ENCODE data around the gene FEM1C. TPM values are rescaled to one million over a fixed set of nuclear protein-coding genes. Genes with fewer than 3 reads are reported as not detected.
A peak's percentile ranks its signal among the peaks of the same experiment; 100 is the strongest.
"Not testable (repeated sequence)": the region's sequence is repeated elsewhere in the genome, so short reads cannot be mapped to it uniquely, and the experiment has no call there.

The FEM1C gene
- total RNA-seq, 2 experiments from 2014 or later: 15.8 to 15.9 TPM

DNA sequence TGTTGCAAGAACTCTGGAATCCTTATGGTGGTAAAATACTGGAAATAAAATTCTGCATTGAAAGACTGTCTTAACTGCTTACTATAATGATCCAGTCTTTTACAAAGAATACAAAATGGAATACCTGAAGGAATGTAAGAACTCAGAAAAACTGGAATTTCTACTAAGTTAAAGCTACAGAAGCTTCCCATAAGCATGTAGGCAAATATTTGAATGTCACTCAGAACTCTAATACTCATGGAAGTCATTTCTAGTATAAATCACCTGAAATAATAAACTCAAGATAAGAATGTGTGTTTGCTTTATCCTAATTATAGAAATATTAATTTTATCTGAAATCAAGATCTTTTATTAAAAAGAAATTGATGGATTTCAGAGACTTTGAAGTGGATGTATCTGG lies 54.8 kb downstream of the FEM1C start:
- H3K4me1 Mint-ChIP-seq: peaks cover 20% of the 10 kb centered on the region
- ChIA-PET CTCF (no interaction called here), POLR2A (no interaction called here)
- no peaks in the 10 kb centered on the region for H3K9me3 Mint-ChIP-seq (ENCODE audit: low read depth)
- intact Hi-C loops (cut with DNase I, micrococcal nuclease): no loop called here
- H3K4me3 Mint-ChIP-seq: no peak overlapping the region
- no peak overlapping the region for H3K27ac Mint-ChIP-seq
- DNase-seq: no peak
- ATAC-seq: no peak
- H3K27me3 Mint-ChIP-seq: peaks cover 20% of the 10 kb centered on the region
- no peaks in the 10 kb centered on the region for H3K36me3 Mint-ChIP-seq (ENCODE audit: low read depth)

DNA sequence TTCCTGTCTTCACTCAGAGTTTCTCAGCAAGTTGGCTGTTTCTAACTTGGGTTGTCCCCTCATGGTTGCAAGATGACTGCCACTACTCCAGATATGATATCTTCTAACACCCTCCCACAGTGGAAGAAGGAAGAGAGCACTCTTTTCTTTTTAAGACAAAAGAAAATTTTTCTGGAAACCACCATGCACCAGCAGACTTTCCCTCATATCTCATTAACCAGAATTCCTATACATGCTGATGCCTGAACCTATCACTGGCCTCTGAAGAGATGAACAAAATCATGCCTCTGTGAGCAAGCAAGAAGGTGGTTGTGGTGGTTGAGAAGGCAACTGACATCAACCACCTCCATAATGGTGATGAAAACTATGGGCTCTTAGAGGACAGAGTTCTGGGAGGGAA lies 56.8 kb downstream of the FEM1C start:
- H3K4me1 Mint-ChIP-seq: peaks cover 28% of the 10 kb centered on the region
- no peak overlapping the region for H3K27ac Mint-ChIP-seq
- H3K36me3 Mint-ChIP-seq (ENCODE audit: low read depth): no peaks in the 10 kb centered on the region
- H3K27me3 Mint-ChIP-seq: peaks cover 9% of the 10 kb centered on the region
- H3K4me3 Mint-ChIP-seq: no peak overlapping the region
- ChIA-PET CTCF (interaction anchor here (0.6 to 0.7 kb wide), 2 partner anchors 20 to 174 kb away, joined by 3 to 4 read pairs; no protein-coding TSS in a partner anchor), POLR2A (interaction anchor here (1.0 kb wide), 1 partner anchor 27 kb away, joined by 4 read pairs; no protein-coding TSS in a partner anchor)
- H3K9me3 Mint-ChIP-seq (ENCODE audit: low read depth): no peaks in the 10 kb centered on the region
- DNase-seq (peak; percentile 45), ATAC-seq (peak; percentile 94)
- intact Hi-C loops (cut with DNase I, micrococcal nuclease): loop anchor here (1.0 kb wide), 1 partner anchor 27 kb away; no protein-coding TSS in a partner anchor

DNA sequence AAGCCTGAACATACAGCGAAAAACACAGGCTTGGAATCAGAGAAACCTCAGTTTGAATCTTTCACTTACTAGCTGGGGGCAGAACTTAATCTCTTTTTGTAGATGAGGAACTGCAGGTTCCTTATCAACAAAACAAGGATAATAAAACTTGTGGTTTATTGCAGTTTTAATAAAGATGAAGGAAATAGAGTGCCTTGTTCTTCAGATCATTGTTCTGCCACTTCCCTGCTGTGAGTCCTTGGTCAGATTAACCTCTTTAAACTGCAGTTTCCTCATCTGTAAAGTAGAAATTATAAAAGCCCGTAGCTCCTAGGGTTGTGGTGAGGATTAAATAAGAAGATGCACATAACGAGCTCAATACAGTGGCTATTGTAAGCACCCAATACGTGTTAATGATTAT lies 57.4 kb downstream of the FEM1C start:
- CTCF ChIA-PET: no interaction called here
- Mint-ChIP-seq H3K4me3 (no peak overlapping the region), H3K9me3 (ENCODE audit: low read depth) (no peaks in the 10 kb centered on the region), H3K27me3 (peaks cover 6% of the 10 kb centered on the region), H3K36me3 (ENCODE audit: low read depth) (no peaks in the 10 kb centered on the region), H3K27ac (no peak overlapping the region), H3K4me1 (peaks cover 28% of the 10 kb centered on the region)
- intact Hi-C loops (cut with DNase I, micrococcal nuclease): loop anchor here (1.0 kb wide), 1 partner anchor 27 kb away; no protein-coding TSS in a partner anchor
- DNase-seq (no peak), ATAC-seq (no peak)
- POLR2A ChIA-PET: no interaction called here

DNA sequence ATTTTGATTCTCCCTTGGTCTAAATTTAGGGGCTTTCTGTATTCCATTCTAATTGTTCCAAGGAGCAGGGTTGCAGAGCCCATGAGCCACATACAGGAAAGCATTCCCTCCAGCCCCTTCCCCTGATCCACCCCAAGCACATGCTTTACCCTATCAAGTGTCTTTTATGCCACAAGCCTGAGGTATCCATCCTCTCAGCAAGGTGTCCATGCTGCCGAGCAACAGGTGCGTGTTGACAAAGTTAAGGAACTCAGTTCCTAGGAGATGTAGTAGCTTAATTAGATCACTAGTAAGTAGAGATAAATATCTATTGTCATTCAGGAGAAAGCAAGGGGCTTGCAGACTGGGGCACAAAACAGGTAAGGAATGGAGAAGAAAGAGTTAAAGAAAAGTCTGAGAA lies 57.8 kb downstream of the FEM1C start:
- Mint-ChIP-seq H3K9me3 (ENCODE audit: low read depth) (no peaks in the 10 kb centered on the region), H3K4me1 (peaks cover 28% of the 10 kb centered on the region), H3K27me3 (peaks cover 9% of the 10 kb centered on the region), H3K4me3 (no peak overlapping the region), H3K36me3 (ENCODE audit: low read depth) (no peaks in the 10 kb centered on the region), H3K27ac (no peak overlapping the region)
- POLR2A ChIA-PET: no interaction called here
- intact Hi-C loops (cut with DNase I, micrococcal nuclease): loop anchor here (1.0 kb wide), 1 partner anchor 26 kb away; no protein-coding TSS in a partner anchor
- ATAC-seq (no peak), DNase-seq (no peak)
- CTCF ChIA-PET: interaction anchor here (1.0 kb wide), 1 partner anchor 10 kb away, joined by 3 read pairs; no protein-coding TSS in a partner anchor

DNA sequence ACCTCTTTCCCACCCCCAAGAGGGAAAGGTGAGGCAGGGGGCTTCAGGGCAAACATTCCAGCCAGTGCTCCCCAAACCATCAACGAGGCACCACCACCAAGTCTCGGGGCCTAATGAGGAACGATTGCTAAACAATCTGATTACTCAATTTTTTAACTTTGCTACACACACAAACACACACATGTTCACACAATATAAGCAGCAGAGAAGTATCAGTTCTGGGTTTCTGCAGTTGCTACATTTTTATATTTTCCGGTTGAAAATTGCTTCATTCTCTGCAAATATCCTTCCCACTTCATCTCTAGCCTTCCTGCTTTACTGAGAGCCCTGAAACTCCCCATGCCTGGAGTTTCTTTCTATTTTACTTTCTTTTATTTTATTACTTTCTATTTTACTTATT lies 60.2 kb downstream of the FEM1C start:
- H3K9me3 Mint-ChIP-seq (ENCODE audit: low read depth): no peaks in the 10 kb centered on the region
- DNase-seq (no peak), ATAC-seq (no peak)
- POLR2A ChIA-PET: no interaction called here
- CTCF ChIA-PET: no interaction called here
- H3K27me3 Mint-ChIP-seq: peaks cover 20% of the 10 kb centered on the region
- H3K4me1 Mint-ChIP-seq: peaks cover 28% of the 10 kb centered on the region
- H3K4me3 Mint-ChIP-seq: no peak overlapping the region
- H3K36me3 Mint-ChIP-seq (ENCODE audit: low read depth): no peaks in the 10 kb centered on the region
- H3K27ac Mint-ChIP-seq: no peak overlapping the region
- intact Hi-C loops (cut with DNase I, micrococcal nuclease): no loop called here

DNA sequence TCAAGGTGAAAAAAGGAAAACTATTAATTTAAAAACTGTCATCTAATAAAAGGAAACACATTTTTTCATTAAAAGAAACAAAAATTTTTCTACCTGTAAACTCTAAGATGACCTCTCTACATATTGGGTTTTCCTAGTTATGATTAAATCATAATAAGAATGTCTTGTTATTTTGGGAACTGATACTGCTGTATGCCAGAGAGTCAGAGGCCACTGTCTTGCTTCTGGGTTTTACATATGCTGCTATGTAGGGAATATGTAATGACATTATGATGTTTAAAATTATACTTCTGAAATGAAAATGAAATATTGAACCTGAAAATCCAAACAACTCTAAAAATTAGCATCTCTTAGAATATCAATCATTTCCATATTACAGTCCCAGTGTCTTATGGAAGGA lies 63.7 kb downstream of the FEM1C start:
- ChIA-PET CTCF (interaction anchor here (0.7 kb wide), 2 partner anchors 123 to 1000 kb away, joined by 3 to 4 read pairs; no protein-coding TSS in a partner anchor), POLR2A (no interaction called here)
- peaks cover 8% of the 10 kb centered on the region for H3K4me1 Mint-ChIP-seq
- ATAC-seq (no peak), DNase-seq (no peak)
- H3K9me3 Mint-ChIP-seq (ENCODE audit: low read depth): no peaks in the 10 kb centered on the region
- intact Hi-C loops (cut with DNase I, micrococcal nuclease): no loop called here
- no peaks in the 10 kb centered on the region for H3K36me3 Mint-ChIP-seq (ENCODE audit: low read depth)
- peaks cover 39% of the 10 kb centered on the region for H3K27me3 Mint-ChIP-seq
- H3K27ac Mint-ChIP-seq: no peak overlapping the region
- no peak overlapping the region for H3K4me3 Mint-ChIP-seq

DNA sequence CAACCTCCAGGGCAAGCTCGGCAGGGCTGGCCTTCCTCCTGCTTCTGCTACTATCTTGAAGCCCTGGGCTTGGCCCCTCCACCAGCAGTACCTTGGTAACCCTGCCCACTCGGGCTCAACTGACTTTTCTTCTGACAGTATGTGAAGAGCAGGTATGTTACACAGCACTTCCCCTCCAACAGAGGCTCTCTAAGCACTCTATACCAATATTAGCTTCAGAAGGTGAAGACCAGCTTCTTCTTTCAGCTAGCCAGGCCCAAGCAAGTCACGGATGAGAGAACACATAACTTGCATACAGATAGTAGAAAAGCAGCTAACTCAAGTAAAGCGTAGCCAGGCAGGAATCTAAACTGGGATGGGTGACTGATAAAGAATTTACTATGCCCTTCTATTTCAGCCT lies 64.3 kb downstream of the FEM1C start:
- H3K9me3 Mint-ChIP-seq (ENCODE audit: low read depth): no peaks in the 10 kb centered on the region
- peaks cover 8% of the 10 kb centered on the region for H3K4me1 Mint-ChIP-seq
- CTCF ChIA-PET: interaction anchor here (0.7 kb wide), 2 partner anchors 123 to 1000 kb away, joined by 3 to 4 read pairs; no protein-coding TSS in a partner anchor
- DNase-seq: no peak
- H3K27ac Mint-ChIP-seq: no peak overlapping the region
- POLR2A ChIA-PET: no interaction called here
- intact Hi-C loops (cut with DNase I, micrococcal nuclease): no loop called here
- no peak for ATAC-seq
- H3K27me3 Mint-ChIP-seq: peaks cover 39% of the 10 kb centered on the region
- no peak overlapping the region for H3K4me3 Mint-ChIP-seq
- no peaks in the 10 kb centered on the region for H3K36me3 Mint-ChIP-seq (ENCODE audit: low read depth)

DNA sequence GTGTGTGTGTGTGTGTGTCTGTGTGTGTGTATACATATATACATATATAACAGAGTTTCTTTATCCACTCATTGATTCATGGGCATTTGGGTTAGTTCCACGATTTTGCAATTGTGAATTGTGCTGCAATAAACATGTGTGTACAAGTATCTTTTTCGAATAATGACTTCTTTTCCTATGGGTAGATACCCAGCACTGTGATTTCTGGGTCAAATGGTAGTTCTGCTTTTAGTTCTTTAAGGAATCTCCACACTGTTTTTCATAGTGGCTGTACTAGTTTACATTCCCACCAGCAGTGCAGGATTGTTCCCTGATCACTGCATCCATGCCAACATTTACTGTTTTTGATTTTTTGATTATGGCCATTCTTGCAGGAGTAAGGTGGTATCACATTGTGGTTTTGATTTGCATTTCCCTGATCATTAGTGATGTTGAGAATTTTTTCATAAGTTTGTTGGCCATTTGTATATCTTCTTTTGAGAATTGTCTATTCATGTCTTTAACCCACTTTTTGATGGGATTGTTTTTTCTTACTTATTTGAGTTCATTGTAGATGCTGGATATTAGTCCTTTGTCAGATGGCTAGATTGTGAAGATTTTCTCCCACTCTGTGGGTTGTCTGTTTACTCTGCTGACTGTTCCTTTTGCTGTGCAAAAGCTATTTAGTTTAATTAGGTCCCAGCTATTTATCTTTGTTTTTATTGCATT lies 65.3 kb downstream of the FEM1C start:
- POLR2A ChIA-PET; H3K4me3 Mint-ChIP-seq; H3K27ac Mint-ChIP-seq; H3K36me3 Mint-ChIP-seq (ENCODE audit: low read depth); ATAC-seq; intact Hi-C loops (cut with DNase I, micrococcal nuclease); DNase-seq; H3K4me1 Mint-ChIP-seq; H3K9me3 Mint-ChIP-seq (ENCODE audit: low read depth); CTCF ChIA-PET: not testable (repeated sequence)
- H3K27me3 Mint-ChIP-seq: peaks cover 39% of the 10 kb centered on the region

DNA sequence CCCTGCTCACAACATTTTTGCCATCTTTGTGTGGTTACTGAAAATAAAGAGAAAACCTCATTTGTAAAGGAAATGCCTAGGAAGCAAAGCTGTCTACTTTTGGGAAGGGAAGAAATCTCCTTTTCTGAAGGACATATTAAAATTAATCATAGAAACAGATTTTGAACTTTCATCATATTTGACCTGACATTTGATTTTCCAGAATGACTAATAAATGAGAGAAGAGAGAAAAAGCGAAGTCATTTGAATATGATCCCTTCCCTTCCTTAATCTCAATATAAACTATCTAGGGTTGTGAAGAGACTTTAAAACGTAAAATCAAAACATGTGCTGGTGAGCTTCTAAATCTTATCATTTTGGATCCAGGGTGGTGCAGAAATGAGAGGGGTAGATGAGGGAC lies 66.3 kb downstream of the FEM1C start:
- CTCF ChIA-PET: interaction anchor here (0.8 to 0.9 kb wide), 3 partner anchors 57 to 143 kb away, joined by 3 read pairs; no protein-coding TSS in a partner anchor
- Mint-ChIP-seq H3K36me3 (ENCODE audit: low read depth) (no peaks in the 10 kb centered on the region), H3K4me3 (no peak overlapping the region), H3K4me1 (no peaks in the 10 kb centered on the region), H3K27ac (no peak overlapping the region), H3K9me3 (ENCODE audit: low read depth) (no peaks in the 10 kb centered on the region), H3K27me3 (peaks cover 39% of the 10 kb centered on the region)
- POLR2A ChIA-PET: no interaction called here
- intact Hi-C loops (cut with DNase I, micrococcal nuclease): no loop called here
- no peak for ATAC-seq
- no peak for DNase-seq

DNA sequence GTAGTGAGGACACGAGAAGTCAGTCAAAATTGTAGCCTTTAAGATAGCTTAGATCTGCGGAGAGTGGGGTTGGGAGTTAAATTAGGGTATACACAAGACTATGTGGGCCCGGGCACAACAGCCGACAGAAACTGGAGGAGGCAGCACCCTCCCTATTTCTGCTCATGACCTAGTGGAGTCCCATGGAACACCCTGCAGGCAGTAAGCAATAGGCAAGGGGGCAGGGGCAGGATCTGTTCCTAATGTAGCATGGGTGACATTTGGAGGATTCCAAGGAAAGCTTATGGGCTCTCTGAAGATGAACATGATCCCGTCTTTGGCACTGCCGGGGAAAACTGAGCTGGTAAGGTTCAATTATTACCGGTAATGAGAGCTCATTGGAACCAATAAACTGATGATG lies 67.0 kb downstream of the FEM1C start:
- H3K36me3 Mint-ChIP-seq (ENCODE audit: low read depth): no peaks in the 10 kb centered on the region
- H3K27me3 Mint-ChIP-seq: peaks cover 37% of the 10 kb centered on the region
- H3K9me3 Mint-ChIP-seq (ENCODE audit: low read depth): no peaks in the 10 kb centered on the region
- intact Hi-C loops (cut with DNase I, micrococcal nuclease): no loop called here
- H3K27ac Mint-ChIP-seq: no peak overlapping the region
- H3K4me3 Mint-ChIP-seq: no peak overlapping the region
- no peaks in the 10 kb centered on the region for H3K4me1 Mint-ChIP-seq
- ATAC-seq (no peak), DNase-seq (no peak)
- POLR2A ChIA-PET: no interaction called here
- CTCF ChIA-PET: interaction anchor here (0.8 to 1.4 kb wide), 5 partner anchors 9 to 169 kb away, joined by 3 to 4 read pairs (median 3); no protein-coding TSS in a partner anchor

DNA sequence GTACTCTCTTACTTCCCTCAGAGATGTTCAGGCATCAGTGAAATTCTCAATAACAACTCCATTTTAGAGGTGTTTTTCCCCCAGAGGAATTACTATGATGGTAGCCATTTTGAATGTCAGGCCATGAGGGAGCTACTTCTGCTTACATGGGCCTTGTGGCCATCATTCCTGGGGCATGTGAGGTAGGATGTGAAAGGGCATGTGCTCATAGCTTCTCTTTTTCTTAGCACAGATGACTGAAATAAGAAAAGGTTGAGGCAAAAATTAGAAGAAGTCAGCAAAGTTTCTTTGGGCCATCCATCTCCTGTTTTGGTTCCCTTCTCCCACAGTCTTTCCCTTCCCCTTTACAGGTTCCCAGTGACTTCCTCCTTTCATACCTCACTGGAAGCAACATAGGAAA lies 68.8 kb downstream of the FEM1C start:
- H3K27me3 Mint-ChIP-seq: peaks cover 30% of the 10 kb centered on the region
- H3K27ac Mint-ChIP-seq: no peak overlapping the region
- H3K36me3 Mint-ChIP-seq (ENCODE audit: low read depth): no peaks in the 10 kb centered on the region
- intact Hi-C loops (cut with DNase I, micrococcal nuclease): no loop called here
- ChIA-PET POLR2A (no interaction called here), CTCF (no interaction called here)
- ATAC-seq (no peak), DNase-seq (no peak)
- H3K9me3 Mint-ChIP-seq (ENCODE audit: low read depth): no peaks in the 10 kb centered on the region
- H3K4me1 Mint-ChIP-seq: no peaks in the 10 kb centered on the region
- no peak overlapping the region for H3K4me3 Mint-ChIP-seq

DNA sequence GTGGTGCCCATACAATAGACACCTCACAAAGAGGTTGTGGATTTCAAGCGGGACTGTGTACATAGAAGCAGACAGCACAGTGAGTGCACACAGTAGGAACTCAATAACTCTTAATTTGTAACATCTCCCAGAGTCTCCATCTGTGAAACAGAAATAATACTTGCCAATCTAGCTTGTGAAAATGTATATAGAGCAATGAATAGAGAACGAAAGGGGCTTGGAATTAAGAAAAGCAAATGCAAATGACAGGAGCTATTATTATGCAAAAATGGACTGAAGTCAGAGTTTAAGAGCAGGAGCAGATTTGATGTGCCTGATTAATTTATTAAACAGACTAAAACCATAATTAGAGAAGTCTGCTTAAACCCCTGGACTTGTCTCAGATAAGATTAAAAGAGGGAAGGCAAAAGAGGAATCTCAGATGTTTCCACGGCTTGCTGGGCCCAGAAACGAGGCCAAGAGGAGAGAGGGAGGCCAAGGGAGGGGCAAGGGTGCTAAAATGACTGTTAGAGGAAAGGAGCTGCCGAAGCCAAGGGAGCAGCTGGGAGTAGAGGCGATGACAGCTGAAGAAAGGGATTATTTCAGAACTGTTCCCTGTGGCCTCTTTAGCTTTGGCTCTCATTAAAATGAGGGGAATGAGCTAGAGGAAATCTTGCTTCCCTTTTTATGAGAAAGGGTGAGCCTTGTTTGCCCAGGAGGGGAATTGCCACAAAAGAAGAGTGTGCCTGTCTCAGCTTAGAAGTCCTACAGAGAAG lies 72.1 kb downstream of the FEM1C start:
- Mint-ChIP-seq H3K9me3 (ENCODE audit: low read depth) (no peaks in the 10 kb centered on the region), H3K4me3 (no peak overlapping the region), H3K27me3 (peaks cover 15% of the 10 kb centered on the region), H3K4me1 (no peaks in the 10 kb centered on the region), H3K36me3 (ENCODE audit: low read depth) (no peaks in the 10 kb centered on the region), H3K27ac (no peak overlapping the region)
- intact Hi-C loops (cut with DNase I, micrococcal nuclease): no loop called here
- POLR2A ChIA-PET: no interaction called here
- DNase-seq (no peak), ATAC-seq (no peak)
- CTCF ChIA-PET: interaction anchor here (0.5 kb wide), 1 partner anchor 44 kb away, joined by 4 read pairs; no protein-coding TSS in a partner anchor

All from activated CD4-positive, alpha-beta T cell treated with anti-CD3 and anti-CD28 coated beads for 36 hours (primary cell).